ENCODE results near the gene FAM210B.

GRCh38 chr20:56391596-56392131, 32.9 kb downstream of the FAM210B start:
- TF ChIP-seq POLR2A (IDR thresholded peaks at IDR 0.05) (no peak), CTCF (IDR thresholded peaks at IDR 0.05) (no peak)

Data from heart left ventricle (tissue), 13 donors.